HT-29 (cell line): Measurements from ENCODE around the gene REPS1. TPM values are rescaled to one million over a fixed set of nuclear protein-coding genes. Genes with fewer than 3 reads are reported as not detected.

Source experiments
- total RNA-seq: library from RNA; depleted of rRNA; stranded (reverse); fragments of >200 nt; shearing (Covaris generic); gene quantifications from 2 replicates; pipeline ENCODE4 v1.2.3, GENCODE V29; 2014; rRNA removed

REPS1 gene
- total RNA-seq, 1 experiment from 2014 or later: 22.1 TPM

Other genes starting within 250 kb of the REPS1 start
- gene CCDC28A, start 214.5 kb downstream of the REPS1 start, total RNA-seq: 8.4 and 11.6 TPM in 2 replicates
- not detected in 2 replicates for gene ECT2L, start 192.2 kb downstream of the REPS1 start, total RNA-seq
- 25.0 and 25.4 TPM in 2 replicates for gene ABRACL, start 40.5 kb upstream of the REPS1 start, total RNA-seq
- gene HECA, start 146.8 kb upstream of the REPS1 start, total RNA-seq: 7.6 and 9.3 TPM in 2 replicates